H1 (cell line): ENCODE data around the gene CPE. TPM values are rescaled to one million over a fixed set of nuclear protein-coding genes. Genes with fewer than 3 reads are reported as not detected.

ENCODE experiments used
- CHD2 ChIP-seq: IDR thresholded peaks from 2 replicates; pipeline ENCODE4 v1.6.1; 2012; ENCODE audit warnings: low read length, improper control_type of control experiment
- KDM1A ChIP-seq: fragments of 200-600, 300-600 bp; sonication (generic); IDR thresholded peaks from 2 replicates; pipeline ENCODE4 v1.7.1; 2016; ENCODE audit warnings: mild to moderate bottlenecking, low read length, borderline replicate concordance
- MAX ChIP-seq: IDR thresholded peaks from 2 replicates; pipeline ENCODE4 v1.6.1; 2012; ENCODE audit warnings: inconsistent platforms
- RBBP5 ChIP-seq: IDR thresholded peaks from 2 replicates; pipeline ENCODE4 v1.7.1; 2012; ENCODE audit warnings: low read depth, mild to moderate bottlenecking, inconsistent platforms, low read length, moderate library complexity, borderline replicate concordance
- SP1 ChIP-seq: IDR thresholded peaks from 2 replicates; pipeline ENCODE4 v1.6.1; 2011; ENCODE audit warnings: low read depth, low read length
- SRF ChIP-seq: IDR thresholded peaks from 2 replicates; pipeline ENCODE4 v1.6.1; 2011; ENCODE audit warnings: mild to moderate bottlenecking, low read depth, low read length, moderate library complexity
- TAF1 ChIP-seq: IDR thresholded peaks from 2 replicates; pipeline ENCODE4 v1.6.1; 2011; ENCODE audit warnings: mild to moderate bottlenecking, low read depth, low read length
- polyA plus RNA-seq, 7 experiments: library from polyadenylated mRNA; depleted of rRNA in 3 of 7; stranded (reverse) in 5 of 7; unstranded in 2 of 7; fragments of >200 nt in 5 of 7; fragments of 200-250 nt in 2 of 7; gene quantifications; 1 replicate in 5 of 7; 2 replicates in 1 of 7; 4 replicates in 1 of 7; pipeline versions ENCODE4 v1.2.1 to v1.2.3, GENCODE V29; 2011 to 2013; ENCODE audit warnings: missing spikeins in 2 of 7, mixed read lengths in 2 of 7
- total RNA-seq: library from RNA; stranded (reverse); fragmentation: NEBNext Ultra II Directional; extraction: Animal tissue kit (Norgen Biotek cat#: 25700); gene quantifications from 2 replicates; pipeline ENCODE4 v1.2.1, GENCODE V29; 2021
- TF ChIP-seq, protein P1 (sequence below): fragments of 300-600 bp; sonication (generic); IDR thresholded peaks from 2 replicates; pipeline ENCODE4 v1.7.1; 2012; ENCODE audit warnings: low read length, moderate library complexity, mild to moderate bottlenecking, inconsistent platforms; ENCODE audit not compliant: insufficient replicate concordance

CPE gene
- total and polyA plus RNA-seq, 2 of the 8 experiments (the other 6 are each of a cell fraction or from before 2014, with no cell fraction given): 9.4 to 10.2 TPM

DNA sequence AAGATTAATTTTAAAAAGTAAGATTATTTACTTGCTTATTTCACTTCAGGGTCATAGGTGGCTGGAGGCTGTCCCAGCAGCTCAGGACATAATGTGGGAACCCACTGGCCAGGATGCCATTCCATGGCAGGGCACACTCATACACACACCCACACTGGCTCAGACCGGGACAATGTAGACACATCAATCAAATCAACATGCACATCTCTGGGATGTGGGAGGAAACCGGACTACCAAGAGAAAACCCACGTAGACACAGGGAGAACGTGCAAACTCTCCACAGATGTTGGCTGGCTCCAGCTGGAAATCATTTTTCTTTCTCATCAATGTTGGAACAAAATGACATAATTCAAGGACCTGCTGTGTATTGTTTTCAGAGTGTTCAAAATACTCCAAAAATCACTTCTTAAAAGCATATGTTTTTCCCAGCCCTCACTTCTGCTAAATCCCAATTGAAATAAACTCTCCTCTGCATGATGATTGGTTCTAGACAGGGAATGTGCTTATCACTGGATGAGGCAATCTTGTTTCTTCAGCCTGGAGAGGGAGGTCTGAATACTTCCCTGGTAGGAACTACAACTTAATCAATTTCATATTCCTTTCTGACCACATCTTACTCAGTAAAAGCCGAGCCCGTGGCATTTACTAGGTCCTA is 18.6 kb upstream of the CPE start (continued):
- TF ChIP-seq, protein P1, sequence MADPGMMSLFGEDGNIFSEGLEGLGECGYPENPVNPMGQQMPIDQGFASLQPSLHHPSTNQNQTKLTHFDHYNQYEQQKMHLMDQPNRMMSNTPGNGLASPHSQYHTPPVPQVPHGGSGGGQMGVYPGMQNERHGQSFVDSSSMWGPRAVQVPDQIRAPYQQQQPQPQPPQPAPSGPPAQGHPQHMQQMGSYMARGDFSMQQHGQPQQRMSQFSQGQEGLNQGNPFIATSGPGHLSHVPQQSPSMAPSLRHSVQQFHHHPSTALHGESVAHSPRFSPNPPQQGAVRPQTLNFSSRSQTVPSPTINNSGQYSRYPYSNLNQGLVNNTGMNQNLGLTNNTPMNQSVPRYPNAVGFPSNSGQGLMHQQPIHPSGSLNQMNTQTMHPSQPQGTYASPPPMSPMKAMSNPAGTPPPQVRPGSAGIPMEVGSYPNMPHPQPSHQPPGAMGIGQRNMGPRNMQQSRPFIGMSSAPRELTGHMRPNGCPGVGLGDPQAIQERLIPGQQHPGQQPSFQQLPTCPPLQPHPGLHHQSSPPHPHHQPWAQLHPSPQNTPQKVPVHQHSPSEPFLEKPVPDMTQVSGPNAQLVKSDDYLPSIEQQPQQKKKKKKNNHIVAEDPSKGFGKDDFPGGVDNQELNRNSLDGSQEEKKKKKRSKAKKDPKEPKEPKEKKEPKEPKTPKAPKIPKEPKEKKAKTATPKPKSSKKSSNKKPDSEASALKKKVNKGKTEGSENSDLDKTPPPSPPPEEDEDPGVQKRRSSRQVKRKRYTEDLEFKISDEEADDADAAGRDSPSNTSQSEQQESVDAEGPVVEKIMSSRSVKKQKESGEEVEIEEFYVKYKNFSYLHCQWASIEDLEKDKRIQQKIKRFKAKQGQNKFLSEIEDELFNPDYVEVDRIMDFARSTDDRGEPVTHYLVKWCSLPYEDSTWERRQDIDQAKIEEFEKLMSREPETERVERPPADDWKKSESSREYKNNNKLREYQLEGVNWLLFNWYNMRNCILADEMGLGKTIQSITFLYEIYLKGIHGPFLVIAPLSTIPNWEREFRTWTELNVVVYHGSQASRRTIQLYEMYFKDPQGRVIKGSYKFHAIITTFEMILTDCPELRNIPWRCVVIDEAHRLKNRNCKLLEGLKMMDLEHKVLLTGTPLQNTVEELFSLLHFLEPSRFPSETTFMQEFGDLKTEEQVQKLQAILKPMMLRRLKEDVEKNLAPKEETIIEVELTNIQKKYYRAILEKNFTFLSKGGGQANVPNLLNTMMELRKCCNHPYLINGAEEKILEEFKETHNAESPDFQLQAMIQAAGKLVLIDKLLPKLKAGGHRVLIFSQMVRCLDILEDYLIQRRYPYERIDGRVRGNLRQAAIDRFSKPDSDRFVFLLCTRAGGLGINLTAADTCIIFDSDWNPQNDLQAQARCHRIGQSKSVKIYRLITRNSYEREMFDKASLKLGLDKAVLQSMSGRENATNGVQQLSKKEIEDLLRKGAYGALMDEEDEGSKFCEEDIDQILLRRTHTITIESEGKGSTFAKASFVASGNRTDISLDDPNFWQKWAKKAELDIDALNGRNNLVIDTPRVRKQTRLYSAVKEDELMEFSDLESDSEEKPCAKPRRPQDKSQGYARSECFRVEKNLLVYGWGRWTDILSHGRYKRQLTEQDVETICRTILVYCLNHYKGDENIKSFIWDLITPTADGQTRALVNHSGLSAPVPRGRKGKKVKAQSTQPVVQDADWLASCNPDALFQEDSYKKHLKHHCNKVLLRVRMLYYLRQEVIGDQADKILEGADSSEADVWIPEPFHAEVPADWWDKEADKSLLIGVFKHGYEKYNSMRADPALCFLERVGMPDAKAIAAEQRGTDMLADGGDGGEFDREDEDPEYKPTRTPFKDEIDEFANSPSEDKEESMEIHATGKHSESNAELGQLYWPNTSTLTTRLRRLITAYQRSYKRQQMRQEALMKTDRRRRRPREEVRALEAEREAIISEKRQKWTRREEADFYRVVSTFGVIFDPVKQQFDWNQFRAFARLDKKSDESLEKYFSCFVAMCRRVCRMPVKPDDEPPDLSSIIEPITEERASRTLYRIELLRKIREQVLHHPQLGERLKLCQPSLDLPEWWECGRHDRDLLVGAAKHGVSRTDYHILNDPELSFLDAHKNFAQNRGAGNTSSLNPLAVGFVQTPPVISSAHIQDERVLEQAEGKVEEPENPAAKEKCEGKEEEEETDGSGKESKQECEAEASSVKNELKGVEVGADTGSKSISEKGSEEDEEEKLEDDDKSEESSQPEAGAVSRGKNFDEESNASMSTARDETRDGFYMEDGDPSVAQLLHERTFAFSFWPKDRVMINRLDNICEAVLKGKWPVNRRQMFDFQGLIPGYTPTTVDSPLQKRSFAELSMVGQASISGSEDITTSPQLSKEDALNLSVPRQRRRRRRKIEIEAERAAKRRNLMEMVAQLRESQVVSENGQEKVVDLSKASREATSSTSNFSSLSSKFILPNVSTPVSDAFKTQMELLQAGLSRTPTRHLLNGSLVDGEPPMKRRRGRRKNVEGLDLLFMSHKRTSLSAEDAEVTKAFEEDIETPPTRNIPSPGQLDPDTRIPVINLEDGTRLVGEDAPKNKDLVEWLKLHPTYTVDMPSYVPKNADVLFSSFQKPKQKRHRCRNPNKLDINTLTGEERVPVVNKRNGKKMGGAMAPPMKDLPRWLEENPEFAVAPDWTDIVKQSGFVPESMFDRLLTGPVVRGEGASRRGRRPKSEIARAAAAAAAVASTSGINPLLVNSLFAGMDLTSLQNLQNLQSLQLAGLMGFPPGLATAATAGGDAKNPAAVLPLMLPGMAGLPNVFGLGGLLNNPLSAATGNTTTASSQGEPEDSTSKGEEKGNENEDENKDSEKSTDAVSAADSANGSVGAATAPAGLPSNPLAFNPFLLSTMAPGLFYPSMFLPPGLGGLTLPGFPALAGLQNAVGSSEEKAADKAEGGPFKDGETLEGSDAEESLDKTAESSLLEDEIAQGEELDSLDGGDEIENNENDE: no peak
- TF ChIP-seq TAF1: no peak
- no peak for TF ChIP-seq SRF
- TF ChIP-seq MAX: no peak
- no peak for TF ChIP-seq RBBP5
- TF ChIP-seq KDM1A: no peak
- TF ChIP-seq CHD2: no peak
- no peak for TF ChIP-seq SP1
